HG02852 (cell line): Measurements from ENCODE around the gene PNRC2.
"Not testable (repeated sequence)": the region's sequence is repeated elsewhere in the genome, so short reads cannot be mapped to it uniquely, and the experiment has no call there.

ENCODE experiments used
- ATAC-seq: cut with Tn5 transposase; IDR thresholded peaks from one replicate; pipeline ENCODE4 v1.9.1; 2021; ENCODE audit warnings: mild to moderate bottlenecking, moderate library complexity; ENCODE audit not compliant: unreplicated experiment

The PNRC2 gene

DNA sequence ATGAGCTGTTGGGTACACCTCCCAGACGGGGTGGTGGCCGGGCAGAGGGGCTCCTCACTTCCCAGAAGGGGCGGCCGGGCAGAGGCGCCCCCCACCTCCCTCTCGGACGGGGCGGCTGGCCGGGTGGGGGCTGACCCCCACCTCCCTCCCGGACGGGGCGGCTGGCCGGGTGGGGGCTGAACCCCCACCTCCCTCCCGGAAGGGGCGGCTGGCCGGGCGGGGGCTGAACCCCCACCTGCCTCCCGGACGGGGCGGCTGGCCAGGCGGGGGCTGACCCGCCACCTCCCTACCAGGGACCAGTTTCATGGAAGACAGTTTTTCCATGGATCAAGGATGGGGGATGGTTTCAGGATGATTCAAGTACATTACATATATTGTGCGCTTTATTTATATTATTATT, 27.4 kb downstream of the PNRC2 start:
- not testable (repeated sequence) for ATAC-seq

DNA sequence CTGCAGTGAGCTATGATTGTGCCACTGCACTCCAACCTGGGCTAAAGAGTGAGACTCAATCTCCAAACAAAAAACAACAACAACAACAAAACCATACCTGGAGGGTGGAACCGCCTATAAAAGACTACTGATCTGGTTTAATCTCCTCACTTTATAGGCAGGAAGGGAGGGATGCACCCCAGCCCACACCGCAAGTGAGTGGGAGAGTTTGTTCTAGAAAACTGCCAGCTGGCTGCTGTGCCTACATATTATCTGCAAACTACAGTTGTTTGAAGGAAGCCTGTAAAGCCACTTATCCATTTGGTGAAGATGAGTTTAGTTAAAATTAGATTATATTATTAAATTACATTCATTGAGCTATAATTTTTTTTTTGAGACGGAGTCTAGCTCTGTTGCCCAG, 29.6 kb downstream of the PNRC2 start:
- no peak for ATAC-seq

DNA sequence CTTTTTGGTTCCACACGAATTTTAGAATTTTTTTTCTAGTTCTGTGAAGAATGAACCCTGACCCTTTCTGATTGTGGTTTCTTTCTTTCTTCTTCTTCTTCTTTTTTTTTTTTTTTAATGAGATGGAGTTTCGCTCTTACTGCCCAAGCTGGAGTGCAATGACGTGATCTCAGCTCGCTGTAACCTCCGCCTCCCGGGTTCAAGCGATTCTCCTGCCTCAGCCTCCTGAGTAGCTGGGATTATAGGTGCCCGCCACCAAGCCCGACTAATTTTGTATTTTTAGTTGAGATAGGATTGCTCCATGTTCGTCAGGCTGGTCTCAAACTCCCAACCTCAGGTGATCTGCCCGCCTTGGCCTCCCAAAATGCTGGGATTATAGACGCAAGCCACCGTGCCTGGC, 32.4 kb downstream of the PNRC2 start:
- ATAC-seq: not testable (repeated sequence)

DNA sequence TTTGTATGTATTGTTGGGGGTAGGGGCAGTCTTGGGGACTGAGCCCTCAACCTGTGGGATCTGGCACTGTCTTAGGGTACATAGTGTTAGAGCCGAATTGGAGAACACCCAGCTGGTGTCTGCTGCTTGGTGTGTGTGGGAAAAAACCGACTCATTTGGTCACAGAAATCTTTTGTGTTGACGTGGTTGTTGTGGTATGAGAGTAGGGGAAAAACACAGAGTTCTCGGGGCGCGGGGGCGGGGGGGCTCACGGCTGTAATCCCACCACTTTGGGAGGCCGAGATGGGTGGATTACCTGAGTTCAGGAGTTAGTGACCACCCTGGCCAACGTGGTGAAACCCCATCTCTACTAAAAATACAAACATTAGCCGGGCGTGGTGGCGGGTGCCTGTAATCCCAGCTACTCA, 35.8 kb downstream of the PNRC2 start:
- no peak for ATAC-seq

DNA sequence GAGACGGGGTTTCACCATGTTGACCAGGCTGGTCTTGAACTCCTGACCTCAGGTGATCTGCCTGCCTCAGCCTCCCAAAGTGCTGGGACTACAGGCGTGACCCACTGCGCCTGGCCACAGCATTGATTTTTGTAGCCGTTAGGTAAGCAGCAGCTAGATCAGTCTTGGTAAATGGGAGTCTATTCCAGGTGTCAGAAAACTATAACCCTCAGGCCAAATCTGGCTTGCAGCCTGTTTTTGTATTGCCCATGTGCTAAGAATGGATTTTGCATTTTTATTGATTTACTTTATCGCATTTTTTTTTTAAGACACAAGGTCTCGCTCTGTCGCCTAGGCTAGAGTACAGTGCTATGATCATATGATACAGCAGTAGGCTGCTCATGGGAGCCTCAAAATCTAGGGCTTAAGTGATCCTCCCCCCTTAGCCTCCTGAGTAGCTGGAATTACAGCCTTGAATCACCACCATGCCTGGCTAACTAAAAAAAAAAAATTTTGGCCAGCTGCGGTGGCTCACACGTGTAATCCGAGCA, 37.1 kb downstream of the PNRC2 start:
- ATAC-seq: no peak

DNA sequence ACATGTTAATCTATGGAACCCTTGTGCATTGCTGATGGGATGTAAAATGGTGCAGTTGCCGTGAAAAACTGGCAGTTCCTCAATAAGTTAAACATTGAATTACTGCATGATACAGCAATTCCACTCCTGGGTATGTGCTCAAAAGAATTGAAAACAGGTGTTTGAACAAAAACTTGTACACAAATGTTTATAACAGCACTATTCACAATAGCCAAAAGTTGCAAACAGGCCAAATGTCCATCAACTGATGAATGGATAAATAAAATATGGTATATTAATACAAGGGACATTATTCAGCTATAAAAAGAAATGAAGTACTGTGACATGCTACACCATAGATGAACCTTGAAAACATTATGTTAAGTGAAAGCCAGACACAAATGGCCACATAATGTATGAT, 38.2 kb downstream of the PNRC2 start:
- ATAC-seq: no peak

DNA sequence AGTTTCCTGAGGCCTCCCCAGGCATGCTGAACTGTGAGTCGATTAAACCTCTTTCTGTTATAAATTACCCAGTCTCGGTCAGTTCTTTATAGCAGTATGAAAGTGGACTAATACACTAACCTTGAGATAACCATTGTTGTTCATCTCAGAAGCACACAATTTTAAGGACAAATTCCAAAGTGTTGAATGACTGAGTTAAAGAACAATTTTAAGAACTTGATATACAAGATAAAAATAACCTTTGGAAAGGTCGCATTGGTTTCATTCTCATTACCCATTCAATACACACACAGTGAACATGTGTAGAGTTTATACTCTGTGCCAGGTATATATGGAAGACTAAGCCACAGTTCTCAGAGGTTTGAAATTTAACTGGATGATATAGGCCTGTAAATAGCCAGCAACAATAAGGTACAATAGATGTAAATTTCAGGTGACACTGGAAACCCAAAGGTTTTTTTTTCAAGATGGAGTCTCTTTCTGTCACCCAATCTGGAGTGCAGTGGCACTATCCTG, 39.6 kb downstream of the PNRC2 start:
- ATAC-seq: no peak

DNA sequence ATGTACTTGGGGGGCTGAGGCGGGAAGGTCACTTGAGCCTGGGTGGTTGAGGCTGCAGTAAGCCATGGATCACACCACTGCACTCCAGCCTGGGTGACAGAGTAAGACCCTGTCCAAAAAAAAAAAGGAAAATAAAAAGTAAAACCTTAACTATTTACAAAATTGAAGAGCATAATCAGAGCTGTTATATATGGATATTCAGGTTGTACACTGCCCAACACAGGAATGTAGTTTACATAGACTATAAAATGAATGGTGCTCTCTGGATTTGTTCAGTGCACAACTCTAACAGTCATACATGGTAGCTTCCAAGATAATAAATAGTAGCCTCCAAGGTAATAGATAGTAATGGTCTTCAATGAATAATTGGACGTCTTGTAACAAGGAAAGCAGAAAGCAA, 43.1 kb downstream of the PNRC2 start:
- no peak for ATAC-seq

DNA sequence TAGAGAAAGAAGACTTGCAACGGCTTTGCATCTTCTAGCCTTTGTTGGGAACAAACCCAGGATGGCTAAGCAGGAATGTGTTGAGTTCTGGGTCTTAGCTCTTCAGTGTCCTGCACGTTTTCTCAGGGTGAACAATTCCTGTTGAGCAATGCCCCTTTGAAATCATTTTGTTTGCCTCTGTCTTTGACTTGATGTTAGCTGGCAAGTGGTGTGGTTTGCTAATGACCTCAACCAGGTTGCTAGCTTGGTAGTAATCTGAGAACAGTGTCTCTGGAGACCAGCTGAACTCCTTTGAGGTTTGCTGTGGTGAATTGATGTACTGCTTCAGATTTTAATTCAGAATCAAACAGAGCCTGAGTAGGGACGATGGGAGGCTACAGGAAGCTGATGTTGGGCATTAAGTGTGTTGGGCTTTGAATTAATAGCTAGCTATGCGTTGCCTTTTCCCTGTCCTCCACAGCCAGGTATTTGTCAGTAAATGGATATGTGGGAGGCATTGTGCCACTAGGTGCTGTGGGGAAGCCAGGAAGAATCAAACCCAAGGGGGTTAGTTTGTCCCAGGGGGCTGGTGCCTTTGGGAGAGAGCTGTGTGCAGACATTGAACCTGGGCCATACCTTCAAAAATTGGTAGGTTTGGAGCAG, 43.8 kb downstream of the PNRC2 start:
- no peak for ATAC-seq

DNA sequence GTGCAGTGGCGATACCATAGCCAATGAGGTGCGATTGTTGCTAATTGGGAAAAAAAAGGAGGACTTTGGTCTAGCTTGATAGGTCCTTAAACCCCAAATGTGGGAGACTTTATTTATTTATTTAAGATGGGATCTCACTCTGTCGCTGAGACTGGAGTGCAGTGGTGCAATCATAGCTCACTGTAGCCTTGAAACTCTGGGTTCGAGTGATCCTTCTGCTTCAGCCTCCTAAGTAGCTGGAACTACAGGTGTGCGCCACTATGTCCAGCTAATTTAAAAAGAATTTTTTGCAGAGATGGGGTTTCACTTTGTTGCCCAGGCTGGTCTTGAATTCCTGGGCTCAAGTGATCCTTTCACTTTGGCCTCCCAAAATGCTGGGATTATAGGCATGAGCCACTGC, 44.5 kb downstream of the PNRC2 start:
- no peak for ATAC-seq

DNA sequence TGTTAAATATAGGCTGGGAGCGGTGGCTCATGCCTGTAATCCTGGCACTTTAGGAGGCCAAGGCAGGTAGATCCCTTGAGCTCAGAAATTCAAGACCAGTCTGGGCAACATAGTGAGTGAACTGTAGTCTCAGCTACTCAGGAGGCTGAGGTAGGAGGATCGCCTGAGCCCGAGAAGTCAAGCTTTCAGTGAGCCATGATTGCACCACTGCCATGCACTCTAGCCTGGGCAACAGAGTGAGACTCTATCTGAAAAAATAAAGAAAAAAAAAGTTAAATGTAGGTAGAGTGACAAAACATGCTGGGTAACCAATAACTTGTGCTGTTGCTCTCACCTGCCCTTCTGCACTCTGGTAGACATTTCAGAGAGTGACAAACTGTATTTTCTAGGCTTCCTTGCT, 45.5 kb downstream of the PNRC2 start:
- ATAC-seq: no peak

DNA sequence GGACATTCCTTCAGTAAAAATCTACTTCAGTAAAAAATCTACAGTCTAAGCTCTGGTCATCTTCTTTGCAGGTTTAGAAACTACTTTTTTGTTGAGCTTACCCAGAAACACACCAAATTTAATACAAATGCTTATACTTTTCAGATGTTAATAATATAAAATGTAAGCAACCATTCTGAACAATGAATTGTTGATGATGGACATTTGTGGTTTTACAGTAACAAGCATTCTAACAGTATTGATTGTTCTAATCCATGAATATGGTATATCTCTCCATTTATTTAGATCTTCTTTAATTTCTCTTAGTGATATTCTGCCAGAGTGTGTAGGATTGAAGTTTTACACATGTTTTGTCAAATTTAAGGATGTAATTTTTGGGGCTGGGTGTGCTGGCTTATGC, 47.5 kb downstream of the PNRC2 start:
- no peak for ATAC-seq

DNA sequence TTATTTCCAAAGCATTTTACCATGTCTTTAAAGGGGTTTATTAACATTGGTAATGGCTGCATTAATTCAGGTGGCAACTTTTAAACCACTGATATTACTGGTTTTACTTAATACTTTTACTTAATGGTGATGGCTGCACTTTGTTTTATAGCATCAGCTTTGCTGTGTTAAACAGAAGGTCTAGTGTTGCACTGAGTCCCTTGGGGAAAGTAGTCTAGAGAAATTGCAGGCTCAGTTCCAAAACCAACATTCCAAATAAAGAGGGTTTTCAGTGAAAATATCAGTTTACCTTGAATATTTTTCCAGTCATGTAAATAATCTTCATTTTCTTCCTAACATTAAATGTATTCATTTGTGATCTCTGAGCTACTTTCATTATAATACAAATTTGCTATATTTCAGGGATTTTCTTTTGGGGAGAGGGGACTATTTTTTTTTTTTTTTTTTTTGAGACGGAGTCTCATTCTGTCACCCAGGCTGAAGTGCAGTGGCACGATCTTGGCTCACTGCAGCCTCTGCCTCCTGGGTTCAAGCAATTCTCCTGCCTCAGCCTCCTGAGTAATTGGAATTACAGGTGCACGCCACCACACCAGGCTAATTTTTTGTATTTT, 49.1 kb downstream of the PNRC2 start:
- not testable (repeated sequence) for ATAC-seq

DNA sequence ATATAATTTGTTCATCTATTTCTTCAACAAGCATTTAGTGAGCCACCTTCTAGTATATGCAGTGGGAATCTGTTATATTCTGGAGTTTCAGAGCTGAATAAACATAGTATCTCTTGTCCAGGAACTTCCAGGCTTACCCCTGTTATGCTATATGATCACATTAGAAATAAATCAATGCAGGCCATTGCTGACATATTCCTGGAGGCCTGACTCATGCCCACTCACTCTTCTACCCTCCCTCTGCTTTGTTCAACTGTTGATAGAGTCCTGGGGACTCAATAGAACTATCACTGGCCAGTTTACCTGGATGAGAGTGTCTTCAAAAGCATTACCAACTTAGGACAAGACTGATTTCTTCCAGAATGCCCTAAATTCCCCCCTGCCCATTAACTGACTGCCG, 49.8 kb downstream of the PNRC2 start:
- no peak for ATAC-seq

DNA sequence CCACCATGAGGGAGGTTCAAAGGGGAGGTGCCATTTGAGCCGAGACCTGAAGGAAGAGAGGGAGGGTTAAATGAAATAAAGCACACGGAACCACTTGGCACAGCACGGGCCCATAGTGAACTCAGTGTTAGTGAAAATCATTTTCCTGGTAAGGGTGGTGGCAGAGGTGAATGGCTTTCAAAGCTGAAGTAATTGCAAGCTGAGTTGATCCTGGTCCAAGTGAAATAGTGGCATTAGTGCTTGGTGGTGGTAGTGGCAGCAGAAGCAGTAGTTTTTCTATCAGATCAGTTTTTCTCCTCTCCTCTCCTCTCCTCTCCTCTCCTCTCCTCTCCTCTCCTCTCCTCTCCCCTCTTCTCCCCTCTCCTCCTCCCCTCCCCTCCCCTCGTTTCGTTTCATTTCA, 51.0 kb downstream of the PNRC2 start:
- no peak for ATAC-seq

DNA sequence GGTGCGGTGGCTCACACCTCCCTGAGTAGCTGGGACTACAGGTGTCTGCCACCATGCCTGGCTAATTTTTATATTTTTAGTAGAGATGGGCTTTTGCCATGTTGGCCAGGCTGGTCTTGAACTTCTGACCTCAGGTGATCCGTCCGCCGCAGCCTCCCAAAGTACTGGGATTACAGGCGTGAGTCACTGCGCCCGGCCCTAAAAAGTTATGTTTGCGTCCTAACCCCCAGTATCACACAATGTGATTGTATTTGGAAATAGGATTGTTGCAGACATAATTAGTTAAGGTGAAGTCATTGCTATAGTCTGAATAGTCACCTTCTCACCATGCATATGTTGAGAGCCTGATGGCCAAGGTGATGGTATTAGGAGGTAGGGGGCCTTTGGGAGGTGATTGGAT, 53.2 kb downstream of the PNRC2 start:
- ATAC-seq: not testable (repeated sequence)
